Ovary (tissue), 3 donors: ENCODE measurements around the gene SLC35B3.

Source experiments
- EP300 ChIP-seq: sonication (generic); formaldehyde crosslinking; IDR thresholded peaks from one replicate; pipeline ENCODE4 v1.6.1; 2017; ENCODE audit warnings: antibody characterized with exemption
- POLR2A ChIP-seq: fragments of 450-650 bp; IDR thresholded peaks from one replicate; pipeline ENCODE4 v1.6.1; 2017; ENCODE audit warnings: antibody characterized with exemption, mild to moderate bottlenecking, moderate library complexity
- TF ChIP-seq, protein P1 (sequence below), 3 donors: fragments of 450-650 bp in 2 of 3; fragments of 200-600 bp in 1 of 3; IDR thresholded peaks; one replicate each; pipeline versions ENCODE4 v1.5.1 to v1.8.0; 2016 to 2022; ENCODE audit warnings: antibody characterized with exemption in 3 of 3, mild to moderate bottlenecking in 1 of 3
- donor health status: DM: no; HTN: no; CAD: no.

DNA sequence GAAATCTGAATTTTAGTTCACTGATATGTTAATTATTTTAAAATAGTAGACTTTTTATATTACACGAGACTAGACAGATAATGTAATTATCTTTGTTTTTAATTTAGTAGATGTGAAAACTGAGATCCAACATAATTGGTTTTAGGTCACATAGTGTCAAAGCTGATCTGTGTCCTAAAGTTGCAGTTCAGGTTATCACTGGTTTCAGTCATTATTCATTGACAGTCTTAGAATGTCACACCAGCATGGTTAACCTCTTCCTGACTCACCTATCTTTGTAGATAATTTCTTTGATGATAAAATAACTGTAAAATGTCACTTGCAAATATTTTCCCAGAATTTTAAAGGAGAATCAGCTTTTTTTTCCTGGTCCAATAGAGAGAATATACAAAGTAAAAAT lies 48.3 kb upstream of the SLC35B3 start:
- TF ChIP-seq, protein P1, sequence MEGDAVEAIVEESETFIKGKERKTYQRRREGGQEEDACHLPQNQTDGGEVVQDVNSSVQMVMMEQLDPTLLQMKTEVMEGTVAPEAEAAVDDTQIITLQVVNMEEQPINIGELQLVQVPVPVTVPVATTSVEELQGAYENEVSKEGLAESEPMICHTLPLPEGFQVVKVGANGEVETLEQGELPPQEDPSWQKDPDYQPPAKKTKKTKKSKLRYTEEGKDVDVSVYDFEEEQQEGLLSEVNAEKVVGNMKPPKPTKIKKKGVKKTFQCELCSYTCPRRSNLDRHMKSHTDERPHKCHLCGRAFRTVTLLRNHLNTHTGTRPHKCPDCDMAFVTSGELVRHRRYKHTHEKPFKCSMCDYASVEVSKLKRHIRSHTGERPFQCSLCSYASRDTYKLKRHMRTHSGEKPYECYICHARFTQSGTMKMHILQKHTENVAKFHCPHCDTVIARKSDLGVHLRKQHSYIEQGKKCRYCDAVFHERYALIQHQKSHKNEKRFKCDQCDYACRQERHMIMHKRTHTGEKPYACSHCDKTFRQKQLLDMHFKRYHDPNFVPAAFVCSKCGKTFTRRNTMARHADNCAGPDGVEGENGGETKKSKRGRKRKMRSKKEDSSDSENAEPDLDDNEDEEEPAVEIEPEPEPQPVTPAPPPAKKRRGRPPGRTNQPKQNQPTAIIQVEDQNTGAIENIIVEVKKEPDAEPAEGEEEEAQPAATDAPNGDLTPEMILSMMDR (IDR thresholded peaks at IDR 0.05), result no peak
- TF ChIP-seq EP300 (no peak), POLR2A (no peak)
